AG04450 (cell line): Measurements from ENCODE around the gene LTBP1. TPM values are rescaled to one million over a fixed set of nuclear protein-coding genes. Genes with fewer than 3 reads are reported as not detected.
A peak's percentile ranks its signal among the peaks of the same experiment; 100 is the strongest.

Source experiments
- CTCF ChIA-PET: fragments of 300-600, 350-600 bp; formaldehyde crosslinking; extraction: SDS; loops from one replicate; lab custom pipeline; 2022; ENCODE audit warnings: antibody characterized with exemption, inconsistent platforms; lab: Charles Lee
- POLR2A ChIA-PET: fragments of 350-600 bp; formaldehyde crosslinking; extraction: SDS; loops from one replicate; lab custom pipeline; 2021; ENCODE audit warnings: antibody characterized with exemption, inconsistent platforms; lab: Yijun Ruan, JAX
- DNase-seq: peaks from one replicate; pipeline ENCODE4 v3.0.0-alpha.2; 2011; ENCODE audit warnings: low read depth, low spot score
- H3K27ac ChIP-seq: one replicate; pipeline ENCODE4 v1.5.1; 2012; ENCODE audit warnings: low read depth, low read length, control low read depth
- H3K27me3 ChIP-seq: one replicate; pipeline ENCODE4 v1.6.0; 2012; ENCODE audit warnings: low read length; ENCODE audit not compliant: control insufficient read depth, insufficient read depth
- H3K4me3 ChIP-seq: 2 replicates; pipeline ENCODE4 v1.5.1; 2011; ENCODE audit warnings: mild to moderate bottlenecking, low read depth, low read length, control low read depth
- H3K9me3 ChIP-seq: 2 replicates; pipeline ENCODE4 v1.5.1; 2012; ENCODE audit warnings: low read length; ENCODE audit not compliant: control insufficient read depth, insufficient read depth
- CTCF ChIP-seq: IDR thresholded peaks from 2 replicates; pipeline ENCODE4 v1.5.1; 2011; ENCODE audit warnings: low read depth, low read length, control low read depth, inconsistent platforms
- polyA plus RNA-seq: library from polyadenylated mRNA; depleted of rRNA; stranded (reverse); fragments of >200 nt; gene quantifications from 2 replicates; pipeline ENCODE4 v1.2.3, GENCODE V29; 2011

Gene LTBP1
- polyA plus RNA-seq, 1 experiment = 517 TPM

- POLR2A ChIA-PET = no interaction called here
- DNase-seq = no peak
- CTCF ChIA-PET = interaction anchor here (0.9 to 1.3 kb wide), 3 partner anchors 24 to 317 kb away, joined by 3 to 6 read pairs (median 3); no protein-coding TSS in a partner anchor
- Histone ChIP-seq H3K4me3 (no peak overlapping the region), H3K27ac (no peak overlapping the region), H3K27me3 (no peaks in the 10 kb centered on the region), H3K9me3 (peaks cover 3% of the 10 kb centered on the region)
- TF ChIP-seq CTCF = no peak
These were observed 116.0 kb downstream of the LTBP1 start for GRCh38 chr2:33062665-33063250.

- H3K27me3 ChIP-seq = no peaks in the 10 kb centered on the region
- CTCF ChIA-PET = no interaction called here
- POLR2A ChIA-PET = no interaction called here
These were observed 117.6 kb downstream of the LTBP1 start for GRCh38 chr2:33064349-33064801.

GRCh38 chr2:33067598-33067997, 120.8 kb downstream of the LTBP1 start:
- peaks cover 3% of the 10 kb centered on the region; the same call in 1 of the 2 replicates for H3K9me3 ChIP-seq
- ChIA-PET POLR2A (interaction anchor here (0.5 to 0.8 kb wide), 2 partner anchors 9 to 46 kb away, joined by 3 read pairs; no protein-coding TSS in a partner anchor), CTCF (no interaction called here)
- TF ChIP-seq CTCF = no peak
- no peaks in the 10 kb centered on the region for H3K27me3 ChIP-seq
- no peak for DNase-seq
- H3K4me3 ChIP-seq = no peak overlapping the region
- no peak overlapping the region for H3K27ac ChIP-seq

More at GRCh38 chr2:33064349-33064801, 117.6 kb downstream of the LTBP1 start:
- H3K4me3 ChIP-seq = no peak overlapping the region
- DNase-seq = no peak
- no peak for TF ChIP-seq CTCF
- no peak overlapping the region for H3K27ac ChIP-seq
- H3K9me3 ChIP-seq = peaks cover 3% of the 10 kb centered on the region; the same call in 1 of the 2 replicates

GRCh38 chr2:33068261-33068660, 121.5 kb downstream of the LTBP1 start:
- peaks cover 3% of the 10 kb centered on the region; the same call in 1 of the 2 replicates for H3K9me3 ChIP-seq
- H3K4me3 ChIP-seq = no peak overlapping the region
- ChIA-PET POLR2A (interaction anchor here (0.5 kb wide), 1 partner anchor 8 kb away, joined by 3 read pairs; no protein-coding TSS in a partner anchor), CTCF (no interaction called here)
- peak; percentile 45 for DNase-seq
- no peak for TF ChIP-seq CTCF
- no peaks in the 10 kb centered on the region for H3K27me3 ChIP-seq
- H3K27ac ChIP-seq = no peak overlapping the region
